Mesenchymal stem cell (in vitro differentiated cells and primary cell): ENCODE data around the gene LY86.

Experiments used
- DNase-seq: peaks from one replicate; pipeline ENCODE4 v3.0.0-alpha.2; 2013
- H2AFZ ChIP-seq: one replicate; pipeline ENCODE4 v1.6.1; 2013; ENCODE audit warnings: low read depth, mild to moderate bottlenecking, control low read depth, inconsistent platforms, low read length, moderate library complexity
- H2AK5ac ChIP-seq: 2 replicates; pipeline ENCODE4 v1.6.1; 2013; ENCODE audit warnings: low read length, moderate library complexity, mild to moderate bottlenecking, inconsistent platforms; ENCODE audit not compliant: severe bottlenecking
- H2BK120ac ChIP-seq: one replicate; pipeline ENCODE4 v1.6.1; 2013; ENCODE audit warnings: low read depth, mild to moderate bottlenecking, inconsistent platforms, low read length, moderate library complexity
- H2BK12ac ChIP-seq, 2 experiments: one replicate each; pipeline ENCODE4 v1.6.1; 2013; ENCODE audit warnings: inconsistent platforms in 2 of 2, low read length in 2 of 2, mild to moderate bottlenecking in 2 of 2, moderate library complexity in 2 of 2, control low read depth in 1 of 2
- H2BK15ac ChIP-seq: one replicate; pipeline ENCODE4 v1.6.1; 2013; ENCODE audit warnings: mild to moderate bottlenecking, low read depth, inconsistent platforms; ENCODE audit not compliant: poor library complexity, severe bottlenecking
- H2BK5ac ChIP-seq: 2 replicates; pipeline ENCODE4 v1.6.1; 2013; ENCODE audit warnings: low read depth, mild to moderate bottlenecking, low read length, control low read depth, inconsistent platforms; ENCODE audit not compliant: poor library complexity, severe bottlenecking
- H3K14ac ChIP-seq, 2 experiments: one replicate each; pipeline ENCODE4 v1.6.1; 2013; ENCODE audit warnings: inconsistent platforms in 2 of 2, low read length in 2 of 2, control low read depth in 1 of 2, mild to moderate bottlenecking in 1 of 2, moderate library complexity in 1 of 2
- H3K18ac ChIP-seq, 2 experiments: one replicate each; pipeline ENCODE4 v1.6.1; 2013; ENCODE audit warnings: inconsistent platforms in 2 of 2, low read length in 2 of 2, control low read depth in 1 of 2, low read depth in 1 of 2, mild to moderate bottlenecking in 1 of 2
- H3K23ac ChIP-seq, 2 experiments: one replicate each; pipeline ENCODE4 v1.6.1; 2013; ENCODE audit warnings: inconsistent platforms in 2 of 2, low read length in 2 of 2, mild to moderate bottlenecking in 2 of 2, moderate library complexity in 2 of 2, control low read depth in 1 of 2
- H3K27ac ChIP-seq: 2 replicates; pipeline ENCODE4 v1.5.1; 2013; ENCODE audit warnings: mild to moderate bottlenecking, moderate library complexity, low read length, control low read depth, inconsistent platforms; ENCODE audit not compliant: poor library complexity, severe bottlenecking
- H3K27me3 ChIP-seq, 2 experiments: 2 replicates each; pipeline versions ENCODE4 v1.6.1 to v1.7.0; 2013; ENCODE audit warnings: low read length in 2 of 2, mild to moderate bottlenecking in 2 of 2, moderate library complexity in 2 of 2, control low read depth in 1 of 2, inconsistent platforms in 1 of 2; ENCODE audit not compliant: control insufficient read depth in 1 of 2, insufficient read depth in 1 of 2
- H3K36me3 ChIP-seq, 2 experiments: 2 replicates each; pipeline versions ENCODE4 v1.6.1 to v1.7.0; 2013; ENCODE audit warnings: low read length in 2 of 2, control low read depth in 1 of 2, inconsistent platforms in 1 of 2, low read depth in 1 of 2, mild to moderate bottlenecking in 1 of 2; ENCODE audit not compliant: insufficient read depth in 2 of 2, control insufficient read depth in 1 of 2
- H3K4ac ChIP-seq, 2 experiments: one replicate each; pipeline ENCODE4 v1.6.1; 2013; ENCODE audit warnings: inconsistent platforms in 2 of 2, low read length in 2 of 2, mild to moderate bottlenecking in 2 of 2, moderate library complexity in 2 of 2, control low read depth in 1 of 2, low read depth in 1 of 2
- H3K4me1 ChIP-seq: 2 replicates; pipeline ENCODE4 v1.6.1; 2013; ENCODE audit warnings: low read depth, low read length, control low read depth; ENCODE audit not compliant: control insufficient read depth, insufficient read depth
- H3K4me2 ChIP-seq: 2 replicates; pipeline ENCODE4 v1.6.1; 2013; ENCODE audit warnings: low read length, mild to moderate bottlenecking, inconsistent platforms; ENCODE audit not compliant: poor library complexity, severe bottlenecking
- H3K4me3 ChIP-seq, 2 experiments: 2 replicates each; pipeline versions ENCODE4 v1.5.1 to v1.7.0; 2013; ENCODE audit warnings: low read length in 2 of 2, mild to moderate bottlenecking in 2 of 2, control low read depth in 1 of 2, low read depth in 1 of 2; ENCODE audit not compliant: insufficient read depth in 1 of 2
- H3K79me1 ChIP-seq: replicated peaks from 2 replicates; pipeline ENCODE4 v1.6.1; 2013; ENCODE audit warnings: mild to moderate bottlenecking, control low read depth, low read length, inconsistent platforms; ENCODE audit not compliant: poor library complexity, severe bottlenecking
- H3K9ac ChIP-seq: 2 replicates; pipeline ENCODE4 v1.7.0; 2013; ENCODE audit warnings: mild to moderate bottlenecking, low read length, moderate library complexity
- H3K9me3 ChIP-seq: 2 replicates; pipeline ENCODE4 v1.7.0; 2013; ENCODE audit warnings: mild to moderate bottlenecking, low read length; ENCODE audit not compliant: control insufficient read depth
- H4K8ac ChIP-seq: one replicate; pipeline ENCODE4 v1.6.1; 2013; ENCODE audit warnings: inconsistent platforms, mild to moderate bottlenecking, low read length, moderate library complexity
- H4K91ac ChIP-seq: one replicate; pipeline ENCODE4 v1.6.1; 2013; ENCODE audit warnings: mild to moderate bottlenecking, low read length, inconsistent platforms
- WGBS: methylation state at CpG from one replicate; pipeline ENCODE4 v1.1.7; 2013; ENCODE audit warnings: mixed read lengths; 5-methylcytosine and 5-hydroxymethylcytosine counted together

LY86 gene

GRCh38 chr6:6584310-6585002 is 4.1 kb upstream of the LY86 start:
- Histone ChIP-seq H3K27ac (no peak overlapping the region), H3K4me1 (no peaks in the 10 kb centered on the region), H4K91ac (no peak overlapping the region), H3K23ac (no peak overlapping the region), H2BK12ac (no peak overlapping the region), H2BK5ac (no peak overlapping the region), H2AFZ (no peak overlapping the region), H3K4me2 (no peak overlapping the region), H2BK120ac (no peak overlapping the region), H2AK5ac (no peak overlapping the region), H3K14ac (no peak overlapping the region), H3K9ac (no peak overlapping the region), H3K27me3 (peaks cover 0 to 20% of the 10 kb centered on the region in 2 experiments), H2BK15ac (no peak overlapping the region), H3K36me3 (no peaks in the 10 kb centered on the region), H3K9me3 (no peaks in the 10 kb centered on the region), H3K18ac (no peak overlapping the region), H4K8ac (no peak overlapping the region), H3K4ac (no peak overlapping the region), H3K79me1 (no peaks in the 10 kb centered on the region), H3K4me3 (no peak overlapping the region)
- no peak for DNase-seq
- WGBS, result 88% methylated on average over 7 of the region's 7 CpGs

- Histone ChIP-seq H3K4me3 (no peak overlapping the region), H3K18ac (no peak overlapping the region), H2BK120ac (no peak overlapping the region), H2BK15ac (no peak overlapping the region), H3K9ac (no peak overlapping the region), H2BK5ac (no peak overlapping the region), H3K14ac (no peak overlapping the region), H3K79me1 (no peaks in the 10 kb centered on the region), H3K4me1 (no peaks in the 10 kb centered on the region), H4K8ac (no peak overlapping the region), H3K4ac (no peak overlapping the region), H3K27ac (no peak overlapping the region), H2AFZ (no peak overlapping the region), H3K4me2 (no peak overlapping the region), H4K91ac (no peak overlapping the region), H3K36me3 (no peaks in the 10 kb centered on the region), H2AK5ac (no peak overlapping the region), H3K9me3 (no peaks in the 10 kb centered on the region), H3K27me3 (peaks cover 0 to 19% of the 10 kb centered on the region in 2 experiments), H3K23ac (no peak overlapping the region), H2BK12ac (no peak overlapping the region)
- no CpG with 5 or more reads among the region's 1 CpG for WGBS
- no peak for DNase-seq
Observed at GRCh38 chr6:6585003-6585311, 3.6 kb upstream of the LY86 start.

- no peak overlapping the region for H2BK5ac ChIP-seq
- H3K4me2 ChIP-seq, result no peak overlapping the region
- no peaks in the 10 kb centered on the region for H3K79me1 ChIP-seq
- H2AK5ac ChIP-seq, result no peak overlapping the region
- no peak overlapping the region for H3K4me3 ChIP-seq
- H3K9ac ChIP-seq, result no peak overlapping the region
- H2BK12ac ChIP-seq, result no peak overlapping the region
- H2AFZ ChIP-seq, result no peak overlapping the region
- no peak overlapping the region for H4K8ac ChIP-seq
- WGBS, result 83% methylated on average over 2 of the region's 2 CpGs
- H3K4me1 ChIP-seq, result no peaks in the 10 kb centered on the region
- H3K14ac ChIP-seq, result no peak overlapping the region
- H3K4ac ChIP-seq, result no peak overlapping the region
- no peak overlapping the region for H3K23ac ChIP-seq
- H4K91ac ChIP-seq, result no peak overlapping the region
- no peaks in the 10 kb centered on the region for H3K36me3 ChIP-seq
- no peak overlapping the region for H2BK15ac ChIP-seq
- H3K27me3 ChIP-seq, result peaks cover 0 to 19% of the 10 kb centered on the region in 2 experiments
- no peaks in the 10 kb centered on the region for H3K9me3 ChIP-seq
- H3K27ac ChIP-seq, result no peak overlapping the region
- H2BK120ac ChIP-seq, result no peak overlapping the region
- no peak overlapping the region for H3K18ac ChIP-seq
- no peak for DNase-seq
Observed at GRCh38 chr6:6586167-6586566, 2.4 kb upstream of the LY86 start.

- H2BK15ac ChIP-seq, result no peak overlapping the region
- H3K9ac ChIP-seq, result no peak overlapping the region
- H2BK120ac ChIP-seq, result no peak overlapping the region
- no peak overlapping the region for H3K4me2 ChIP-seq
- no peak overlapping the region for H3K4me3 ChIP-seq
- H3K23ac ChIP-seq, result no peak overlapping the region
- no peak overlapping the region for H3K18ac ChIP-seq
- no peaks in the 10 kb centered on the region for H3K36me3 ChIP-seq
- H3K14ac ChIP-seq, result no peak overlapping the region
- no peaks in the 10 kb centered on the region for H3K9me3 ChIP-seq
- no peak overlapping the region for H3K27ac ChIP-seq
- no peaks in the 10 kb centered on the region for H3K4me1 ChIP-seq
- no peak overlapping the region for H2AK5ac ChIP-seq
- H4K8ac ChIP-seq, result no peak overlapping the region
- no peak overlapping the region for H2AFZ ChIP-seq
- H2BK5ac ChIP-seq, result no peak overlapping the region
- no peak overlapping the region for H4K91ac ChIP-seq
- H3K27me3 ChIP-seq, result peaks cover 0 to 19% of the 10 kb centered on the region in 2 experiments
- H2BK12ac ChIP-seq, result no peak overlapping the region
- 73% methylated on average over 10 of the region's 10 CpGs for WGBS
- no peak overlapping the region for H3K4ac ChIP-seq
- DNase-seq, result no peak
- no peaks in the 10 kb centered on the region for H3K79me1 ChIP-seq
Observed at GRCh38 chr6:6586671-6587526, 1.6 kb upstream of the LY86 start.
